GM12873 (cell line): ENCODE data around the gene TENT4B.

Source experiments
- CTCF ChIP-seq: IDR thresholded peaks from 2 replicates; pipeline ENCODE4 v1.5.1; 2012; ENCODE audit warnings: low read depth, mild to moderate bottlenecking, moderate library complexity, low read length, control low read depth; ENCODE audit not compliant: insufficient read depth; ENCODE audit errors: missing control alignments

TENT4B gene

GRCh38 chr16:50244140-50244503 lies 91.0 kb downstream of the TENT4B start:
- no peak for TF ChIP-seq CTCF

GRCh38 chr16:50244504-50245416 lies 91.7 kb downstream of the TENT4B start:
- TF ChIP-seq CTCF: no peak

GRCh38 chr16:50245417-50246298 lies 92.6 kb downstream of the TENT4B start:
- peak; percentile 33 for TF ChIP-seq CTCF

GRCh38 chr16:50246299-50247122 lies 93.4 kb downstream of the TENT4B start:
- TF ChIP-seq CTCF: no peak

- no peak for TF ChIP-seq CTCF
Measured at GRCh38 chr16:50247123-50247905, 94.2 kb downstream of the TENT4B start.

GRCh38 chr16:50247906-50248608 lies 95.0 kb downstream of the TENT4B start:
- TF ChIP-seq CTCF: no peak
